Measurements from ENCODE around the gene RSRP1. TPM values are rescaled to one million over a fixed set of nuclear protein-coding genes. Genes with fewer than 3 reads are reported as not detected.
"Not testable (repeated sequence)": the region's sequence is repeated elsewhere in the genome, so short reads cannot be mapped to it uniquely, and the experiment has no call there.

RSRP1 gene
- total and polyA plus RNA-seq, 2 of the 8 experiments (the other 6 are each of a cell fraction or from before 2014, with no cell fraction given), result 32.9 to 59.4 TPM

GRCh38 chr1:25272238-25272637 lies 25.0 kb upstream of the RSRP1 start, which contains the start of gene RHD:
Gene RHD, plus strand, starts transcription at chr1:25272509. Its CDS starts 39 bp downstream, at chr1:25272548.
- H2BK120ac ChIP-seq (replicated peaks; ENCODE audit: low read depth, low read length); H3K14ac ChIP-seq (ENCODE audit: insufficient read length); H3K4me1 ChIP-seq (replicated peaks in 1 of 4; ENCODE audit: control insufficient read depth in 3 of 4, insufficient read depth in 4 of 4, low read length in 3 of 4); H3K27me3 ChIP-seq (replicated peaks in 1 of 4; ENCODE audit: control insufficient read depth in 3 of 4, extremely low read depth in 1 of 4, insufficient read depth in 3 of 4, low read length in 3 of 4); H3K4me2 ChIP-seq (ENCODE audit: insufficient read depth in 1 of 2, low read depth in 2 of 2, low read length in 2 of 2); H4K5ac ChIP-seq (ENCODE audit: insufficient read length, low read depth, low read length); H2BK5ac ChIP-seq (ENCODE audit: low read depth, low read length); POLR2A ChIA-PET (ENCODE audit: partially characterized antibody); H3K36me3 ChIP-seq (ENCODE audit: control insufficient read depth in 2 of 4, insufficient read depth in 4 of 4, low read length in 3 of 4); H2AK5ac ChIP-seq (ENCODE audit: low read depth, low read length); H3K56ac ChIP-seq (replicated peaks; ENCODE audit: insufficient read length, low read depth, low read length); H2BK12ac ChIP-seq (ENCODE audit: low read depth, low read length); H3K9me3 ChIP-seq (ENCODE audit: insufficient read depth in 2 of 2, low read depth in 1 of 2, low read length in 1 of 2); H3K79me1 ChIP-seq (ENCODE audit: low read depth, low read length); H2AFZ ChIP-seq (ENCODE audit: low read length); FAIRE-seq; H4K91ac ChIP-seq (replicated peaks; ENCODE audit: insufficient read length, low read length); H3K4ac ChIP-seq (replicated peaks; ENCODE audit: insufficient read length, low read depth, low read length); H3K27ac ChIP-seq (ENCODE audit: low read depth, low read length); H4K8ac ChIP-seq (ENCODE audit: extremely low read depth, insufficient read depth, low read length); H3K9ac ChIP-seq (replicated peaks in 1 of 4; ENCODE audit: extremely low read depth in 1 of 4, low read depth in 3 of 4, low read length in 3 of 4); H3K18ac ChIP-seq (ENCODE audit: extremely low read depth, low read length); CTCF ChIA-PET (ENCODE audit: partially characterized antibody); H2BK15ac ChIP-seq (ENCODE audit: low read length); DNase-seq (ENCODE audit: low read depth in 1 of 2, low spot score in 2 of 2); H2BK20ac ChIP-seq (ENCODE audit: low read length); H3K23me2 ChIP-seq (ENCODE audit: low read depth, low read length); H4K20me1 ChIP-seq (replicated peaks in 1 of 2; ENCODE audit: control insufficient read depth in 1 of 2, insufficient read depth in 2 of 2, low read length in 2 of 2); H3K4me3 ChIP-seq (ENCODE audit: extremely low read depth in 1 of 4, insufficient read depth in 2 of 4, low read depth in 3 of 4, low read length in 4 of 4); H3K23ac ChIP-seq (ENCODE audit: insufficient read length); H3K79me2 ChIP-seq (ENCODE audit: control insufficient read depth in 1 of 2, insufficient read depth in 2 of 2, low read length in 2 of 2): not testable (repeated sequence)
- WGBS, 2 experiments (ENCODE audit: extremely low coverage in 1 of 2, insufficient coverage in 1 of 2, insufficient read length in 1 of 2, insufficient replicate concordance in 2 of 2, low coverage in 1 of 2, low lambda C conversion rate in 2 of 2, missing lambda C conversion rate in 1 of 2), result 68% methylated on average over 8 of the region's 8 CpGs; no CpG with 5 or more reads in 1 of the 2 experiments
